ENCODE results near the gene CHRNB1. TPM values are rescaled to one million over a fixed set of nuclear protein-coding genes. Genes with fewer than 3 reads are reported as not detected.
A peak's percentile ranks its signal among the peaks of the same experiment; 100 is the strongest.
"Not testable (repeated sequence)": the region's sequence is repeated elsewhere in the genome, so short reads cannot be mapped to it uniquely, and the experiment has no call there.

The CHRNB1 gene
- total RNA-seq, 8 experiments from 2014 or later = 2.2 to 13.0 (median 8.0) TPM

DNA sequence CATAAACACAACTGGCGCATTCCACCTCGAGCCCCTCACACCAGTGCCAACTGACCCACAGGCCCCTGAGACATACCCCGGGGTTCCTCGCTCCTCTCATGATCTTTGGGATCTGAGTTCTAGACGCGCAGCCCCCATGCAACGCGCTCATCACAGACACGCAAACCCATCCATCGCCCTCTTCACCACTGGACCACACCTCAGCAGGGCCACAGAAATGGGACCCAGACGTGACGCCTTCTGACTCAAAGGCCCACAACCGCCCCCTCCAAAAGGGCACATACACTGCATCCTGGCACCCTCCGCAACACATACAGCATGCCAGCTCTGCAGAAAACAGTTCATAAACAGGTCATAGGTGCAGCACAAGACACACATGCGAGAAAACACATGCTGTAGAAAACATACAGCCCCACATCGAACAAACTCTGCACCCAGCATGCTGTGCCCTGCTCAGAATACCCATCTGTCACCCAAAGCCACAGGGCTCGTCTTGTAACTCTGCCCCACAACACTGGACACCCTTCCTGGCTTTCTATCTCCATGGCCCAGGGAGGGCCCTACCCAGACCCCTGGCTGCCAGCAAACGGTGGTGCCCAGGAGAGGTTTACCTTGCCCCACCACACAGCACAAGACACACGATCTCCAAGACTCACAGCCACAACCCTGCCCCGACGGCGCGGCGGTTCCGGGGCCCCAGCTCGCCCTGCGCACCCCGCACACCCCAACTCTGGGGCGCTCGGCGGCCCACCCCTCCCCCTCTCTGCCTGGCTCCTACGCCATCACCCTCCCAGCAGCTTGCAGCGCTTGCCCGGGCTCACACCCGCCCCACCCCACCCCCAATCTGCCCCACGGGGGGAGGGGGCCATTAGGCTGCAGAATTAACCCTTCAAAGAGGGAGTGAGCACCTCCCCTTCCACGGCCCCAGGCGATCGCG, 33.7 kb downstream of the CHRNB1 start:
- H3K27ac ChIP-seq = peak overlapping the region; percentile 93 to 96
- H3K4me1 ChIP-seq (replicated peaks in 1 of 2) = peaks cover 17 to 35% of the 10 kb centered on the region in 2 donors
- H3K4me3 ChIP-seq = peak overlapping the region; percentile 75 to 95 (median 91)
- in situ Hi-C loops (cut with MboI; ENCODE audit: low pct_unique_long_range_greater_than_20kb in 2 of 9, low sequenced_read_pairs in 9 of 9, unreplicated experiment in 9 of 9) = no loop called here
- 0 to 100% (median 25%) methylated on average over 1 to 7 of the region's 40 CpGs; no CpG with 5 or more reads in 1 of the 10 experiments for WGBS, 10 experiments
- peak; percentile 1 to 26 (median 12) for ATAC-seq (replicated peaks in 6 of 8)

DNA sequence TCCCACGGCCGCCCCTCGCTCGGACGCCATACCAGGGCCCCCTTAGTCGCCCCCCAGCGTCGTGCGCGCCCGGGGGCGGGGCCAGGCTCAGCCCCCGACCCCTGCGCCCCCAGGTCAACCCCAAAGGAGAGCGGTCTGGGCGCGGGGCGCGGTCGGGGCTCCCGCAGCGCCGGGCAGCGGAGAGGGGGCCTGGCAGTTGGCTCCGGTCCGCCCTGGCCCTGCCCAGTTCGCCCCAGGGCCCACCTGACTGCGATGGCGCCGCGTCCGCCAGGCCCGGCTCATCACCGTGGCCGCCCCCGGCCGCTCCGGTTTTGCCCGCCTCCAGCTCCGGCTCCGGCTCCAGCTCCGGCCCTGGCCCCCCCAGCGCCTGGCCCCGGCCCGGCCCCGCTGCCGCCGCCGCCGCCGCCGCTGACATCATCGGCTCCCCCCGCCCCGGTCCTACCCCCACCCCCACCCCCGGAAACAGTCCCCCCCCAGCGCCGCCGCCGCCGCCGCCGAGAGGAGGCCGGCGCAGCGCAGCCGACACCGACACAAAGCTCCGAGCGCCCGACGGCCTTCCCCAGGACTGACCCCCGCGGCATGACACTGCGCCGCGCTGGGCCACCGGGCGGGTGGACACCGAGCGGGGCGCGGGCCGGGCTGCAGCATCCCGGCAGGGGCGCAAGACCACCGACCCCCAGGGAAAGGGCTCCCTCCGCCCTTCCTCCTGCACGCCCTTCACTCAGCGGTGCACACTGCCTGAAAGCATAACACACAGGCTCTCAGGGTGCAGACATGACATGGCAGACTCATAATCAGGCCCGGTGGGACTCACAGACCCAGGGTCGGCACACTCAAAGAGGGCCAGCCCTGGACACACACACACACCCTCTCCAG, 34.6 kb downstream of the CHRNB1 start, which contains the start of gene ZBTB4:
Gene ZBTB4 (minus strand): TSS at position 419 of the 876 bp plus-strand sequence. CDS start 12,830 bp downstream, outside the sequence.
- 0 to 10% (median 7%) methylated on average over 1 to 3 of the region's 92 CpGs; no CpG with 5 or more reads in 7 of the 10 experiments for WGBS, 10 experiments
- H3K27ac ChIP-seq = peak within 1 kb of the TSS; percentile 93 to 96
- peaks cover 17 to 35% of the 10 kb centered on the region in 2 donors for H3K4me1 ChIP-seq (replicated peaks in 1 of 2)
- peak within 1 kb of the TSS; percentile 75 to 95 (median 91) for H3K4me3 ChIP-seq
- in situ Hi-C loops (cut with MboI; ENCODE audit: low pct_unique_long_range_greater_than_20kb in 2 of 9, low sequenced_read_pairs in 9 of 9, unreplicated experiment in 9 of 9) = no loop called here
- ATAC-seq (replicated peaks in 6 of 8) = peak; percentile 1 to 34 (median 23)

DNA sequence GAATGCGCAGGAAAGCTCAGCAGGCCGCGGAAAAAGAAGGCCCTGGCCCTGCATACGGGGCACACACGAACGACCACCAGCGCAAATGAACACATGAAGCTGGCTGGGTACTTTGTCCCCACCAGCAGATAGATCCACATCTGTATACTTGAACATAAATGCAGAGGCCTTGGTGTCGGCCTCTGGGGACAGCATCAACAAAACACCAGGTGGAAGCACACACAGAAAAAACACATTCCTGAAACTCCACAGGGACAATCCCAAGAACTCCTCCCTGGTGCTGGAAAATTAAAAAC, 35.2 kb downstream of the CHRNB1 start:
- no peak for ATAC-seq (replicated peaks in 6 of 8)
- in situ Hi-C loops (cut with MboI; ENCODE audit: low pct_unique_long_range_greater_than_20kb in 2 of 9, low sequenced_read_pairs in 9 of 9, unreplicated experiment in 9 of 9) = no loop called here
- peaks cover 17 to 35% of the 10 kb centered on the region in 2 donors for H3K4me1 ChIP-seq (replicated peaks in 1 of 2)
- 0 to 20% (median 0%) methylated on average over 1 to 3 of the region's 8 CpGs; no CpG with 5 or more reads in 7 of the 10 experiments for WGBS, 10 experiments
- H3K4me3 ChIP-seq = peak overlapping the region; percentile 75 to 95 (median 91)
- peak overlapping the region; percentile 93 to 96 for H3K27ac ChIP-seq

DNA sequence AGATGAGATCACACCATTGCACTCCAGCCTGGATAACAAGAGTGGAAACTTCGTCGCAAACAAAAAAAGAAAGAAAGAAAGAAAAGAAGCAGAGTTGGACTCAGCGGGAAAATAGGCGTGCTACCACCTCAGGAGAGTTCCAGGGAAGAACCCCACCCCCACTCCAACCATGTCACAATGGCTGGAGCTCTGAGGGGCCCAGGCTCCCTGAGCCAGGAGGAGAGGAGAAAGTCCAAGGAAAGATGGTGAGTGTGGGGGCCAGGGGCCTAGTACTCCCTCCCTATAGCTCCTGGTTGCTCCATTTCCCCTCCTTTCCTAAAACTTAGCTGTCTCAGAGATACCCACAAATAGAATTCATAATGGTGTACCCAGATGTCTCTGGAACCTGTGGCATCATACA, 36.4 kb downstream of the CHRNB1 start, which contains the start of gene SLC35G6:
Gene SLC35G6 (plus strand): TSS at position 172 of the 400 bp plus-strand sequence. CDS start 71 bp downstream, at position 243.
- peak within 1 kb of the TSS; percentile 93 to 96 for H3K27ac ChIP-seq
- in situ Hi-C loops (cut with MboI; ENCODE audit: low pct_unique_long_range_greater_than_20kb in 2 of 9, low sequenced_read_pairs in 9 of 9, unreplicated experiment in 9 of 9); ATAC-seq (replicated peaks in 6 of 8): not testable (repeated sequence)
- H3K4me3 ChIP-seq = peak within 1 kb of the TSS; percentile 75 to 95 (median 91)
- WGBS, 10 experiments = 66 to 100% (median 93%) methylated on average over 1 to 4 of the region's 4 CpGs; no CpG with 5 or more reads in 2 of the 10 experiments
- H3K4me1 ChIP-seq (replicated peaks in 1 of 2) = peaks cover 22 to 42% of the 10 kb centered on the region in 2 donors

DNA sequence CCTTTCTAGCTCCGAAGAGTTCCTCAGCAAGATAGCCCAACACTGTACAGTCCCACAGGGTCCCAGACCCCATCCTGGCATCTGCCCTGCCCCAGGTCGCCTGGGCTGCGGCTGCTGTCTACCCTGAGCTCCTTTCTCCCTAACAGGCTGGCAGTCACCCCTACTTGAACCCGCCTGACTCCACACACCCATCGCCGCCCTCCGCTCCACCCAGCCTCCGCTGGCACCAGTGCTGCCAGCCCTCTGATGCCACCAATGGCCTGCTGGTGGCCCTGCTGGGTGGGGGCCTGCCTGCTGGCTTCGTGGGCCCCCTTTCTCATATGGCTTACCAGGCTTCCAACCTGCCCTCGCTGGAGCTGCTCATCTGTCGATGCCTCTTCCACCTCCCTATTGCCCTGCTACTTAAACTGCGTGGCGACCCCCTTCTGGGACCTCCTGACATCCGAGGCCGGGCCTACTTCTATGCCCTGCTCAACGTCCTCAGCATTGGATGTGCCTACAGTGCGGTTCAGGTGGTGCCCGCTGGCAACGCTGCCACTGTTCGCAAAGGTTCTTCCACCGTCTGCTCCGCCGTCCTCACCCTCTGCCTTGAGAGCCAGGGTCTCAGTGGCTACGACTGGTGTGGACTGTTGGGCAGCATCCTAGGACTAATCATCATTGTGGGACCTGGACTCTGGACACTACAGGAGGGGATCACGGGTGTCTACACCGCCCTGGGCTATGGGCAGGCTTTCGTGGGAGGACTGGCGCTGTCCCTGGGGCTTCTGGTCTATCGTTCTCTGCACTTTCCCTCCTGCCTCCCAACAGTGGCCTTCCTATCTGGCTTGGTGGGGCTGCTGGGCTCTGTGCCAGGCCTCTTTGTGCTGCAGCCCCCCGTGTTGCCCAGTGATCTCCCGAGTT, 37.2 kb downstream of the CHRNB1 start:
- H3K4me1 ChIP-seq (replicated peaks in 1 of 2) = peaks cover 30 to 48% of the 10 kb centered on the region in 2 donors
- ATAC-seq (replicated peaks in 6 of 8); in situ Hi-C loops (cut with MboI; ENCODE audit: low pct_unique_long_range_greater_than_20kb in 2 of 9, low sequenced_read_pairs in 9 of 9, unreplicated experiment in 9 of 9); H3K4me3 ChIP-seq: not testable (repeated sequence)
- 93 to 100% (median 100%) methylated on average over 1 to 13 of the region's 31 CpGs; no CpG with 5 or more reads in 2 of the 10 experiments for WGBS, 10 experiments
- H3K27ac ChIP-seq = peak overlapping the region in 1 of 2 donors; percentile 54

DNA sequence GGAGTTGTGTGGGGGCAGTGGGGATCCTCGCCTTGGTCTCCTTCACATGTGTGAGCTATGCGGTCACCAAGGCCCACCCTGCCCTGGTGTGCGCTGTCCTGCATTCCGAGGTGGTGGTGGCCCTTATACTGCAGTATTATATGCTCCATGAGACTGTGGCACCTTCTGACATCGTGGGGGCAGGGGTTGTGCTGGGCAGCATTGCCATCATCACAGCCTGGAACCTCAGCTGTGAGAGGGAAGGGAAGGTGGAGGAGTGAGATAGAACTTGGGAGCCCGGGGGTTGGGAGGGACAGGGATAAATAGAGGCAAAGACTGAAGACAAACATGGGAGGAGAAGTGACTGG, 37.9 kb downstream of the CHRNB1 start:
- Histone ChIP-seq H3K4me1 (replicated peaks in 1 of 2) (peaks cover 28 to 46% of the 10 kb centered on the region in 2 donors), H3K4me3 (peak overlapping the region in 3 of 5 donors; percentile 50 to 82 (median 53)), H3K27ac (peak overlapping the region; percentile 100)
- 60 to 77% methylated on average over 2 to 4 of the region's 6 CpGs; no CpG with 5 or more reads in 8 of the 10 experiments for WGBS, 10 experiments
- ATAC-seq (replicated peaks in 6 of 8); in situ Hi-C loops (cut with MboI; ENCODE audit: low pct_unique_long_range_greater_than_20kb in 2 of 9, low sequenced_read_pairs in 9 of 9, unreplicated experiment in 9 of 9): not testable (repeated sequence)

DNA sequence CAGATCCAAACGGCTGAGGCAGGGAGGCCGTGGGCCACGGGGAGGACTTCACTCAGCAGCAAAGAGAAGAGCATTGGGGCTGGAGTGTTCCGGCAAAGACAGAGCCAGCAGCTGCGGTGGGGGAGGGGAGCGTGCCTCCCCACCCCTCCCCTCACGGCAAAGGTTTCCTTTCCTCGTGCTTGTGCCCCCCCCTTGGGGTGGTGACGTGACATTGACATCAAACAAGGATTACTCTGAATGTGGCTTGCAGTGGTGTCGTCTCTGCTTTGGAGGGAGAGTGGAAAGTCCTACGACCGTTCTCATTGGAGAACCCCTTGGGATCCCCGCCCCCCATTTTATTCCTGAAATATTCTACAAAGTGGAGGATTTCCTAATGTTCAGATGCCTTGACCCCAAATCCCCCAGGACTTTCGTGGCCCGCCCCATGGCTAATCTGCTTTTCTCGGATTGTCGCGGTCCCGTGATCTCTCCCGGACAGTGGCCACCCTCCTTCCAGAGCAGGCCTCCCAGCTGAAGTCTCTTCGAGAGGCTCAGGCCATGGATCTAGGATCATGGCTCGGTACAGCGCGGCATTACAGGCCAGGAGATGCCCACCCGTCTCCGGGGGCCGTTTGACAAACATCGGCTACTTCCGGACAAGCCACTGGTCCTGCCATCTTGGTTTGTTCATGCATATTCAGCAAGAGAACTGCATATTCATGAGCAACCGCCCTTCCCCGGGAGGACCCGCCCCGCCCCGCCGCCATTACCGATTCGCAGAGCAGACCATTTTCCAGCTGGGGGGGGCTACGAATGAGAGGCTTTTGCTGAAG, 38.6 kb downstream of the CHRNB1 start:
- H3K4me3 ChIP-seq = peak overlapping the region; percentile 50 to 83 (median 53)
- 0 to 8% (median 0%) methylated on average over 1 to 11 of the region's 38 CpGs; no CpG with 5 or more reads in 4 of the 10 experiments for WGBS, 10 experiments
- H3K4me1 ChIP-seq (replicated peaks in 1 of 2) = peaks cover 28 to 38% of the 10 kb centered on the region in 2 donors
- in situ Hi-C loops (cut with MboI; ENCODE audit: low pct_unique_long_range_greater_than_20kb in 2 of 9, low sequenced_read_pairs in 9 of 9, unreplicated experiment in 9 of 9) = no loop called here
- peak; percentile 43 to 68 (median 59) for ATAC-seq (replicated peaks in 6 of 8)
- peak overlapping the region; percentile 100 for H3K27ac ChIP-seq

DNA sequence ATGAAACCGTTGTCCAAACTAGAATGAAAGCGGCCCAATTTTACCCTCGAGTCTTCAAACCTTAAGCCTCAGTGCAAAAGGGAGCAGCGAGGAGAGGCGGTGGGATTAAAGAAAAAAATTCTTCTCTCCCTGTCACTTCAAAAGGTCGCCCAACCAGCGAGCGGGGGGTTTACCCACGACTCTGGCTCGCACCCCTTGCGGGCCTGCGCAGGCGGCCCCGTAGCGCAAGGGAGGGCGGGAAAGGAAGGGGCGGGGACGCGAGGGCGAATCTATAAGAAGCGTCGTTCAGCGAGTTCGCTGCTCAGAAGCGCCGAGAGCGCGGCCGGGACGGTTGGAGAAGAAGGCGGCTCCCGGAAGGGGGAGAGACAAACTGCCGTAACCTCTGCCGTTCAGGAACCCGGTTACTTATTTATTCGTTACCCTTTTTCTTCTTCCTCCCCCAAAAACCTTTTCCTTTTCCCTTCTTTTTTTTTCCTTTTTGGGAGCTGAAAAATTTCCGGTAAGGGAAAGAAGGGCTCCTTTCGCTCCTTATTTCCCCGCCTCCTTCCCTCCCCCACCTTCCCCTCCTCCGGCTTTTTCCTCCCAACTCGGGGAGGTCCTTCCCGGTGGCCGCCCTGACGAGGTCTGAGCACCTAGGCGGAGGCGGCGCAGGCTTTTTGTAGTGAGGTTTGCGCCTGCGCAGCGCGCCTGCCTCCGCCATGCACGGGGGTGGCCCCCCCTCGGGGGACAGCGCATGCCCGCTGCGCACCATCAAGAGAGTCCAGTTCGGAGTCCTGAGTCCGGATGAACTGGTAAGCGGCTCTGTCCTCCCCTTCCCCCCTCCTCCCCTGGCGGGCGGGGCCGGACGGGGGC, 39.4 kb downstream of the CHRNB1 start, which contains the start of gene POLR2A:
Gene POLR2A (plus strand): TSS at position 300 of the 852 bp plus-strand sequence.
- H3K4me1 ChIP-seq (replicated peaks in 1 of 2) = peaks cover 30 to 38% of the 10 kb centered on the region in 2 donors
- in situ Hi-C loops (cut with MboI; ENCODE audit: low pct_unique_long_range_greater_than_20kb in 2 of 9, low sequenced_read_pairs in 9 of 9, unreplicated experiment in 9 of 9) = no loop called here
- WGBS, 10 experiments = 0% methylated on average over 3 to 16 of the region's 64 CpGs; no CpG with 5 or more reads in 6 of the 10 experiments
- H3K27ac ChIP-seq = peak within 1 kb of the TSS; percentile 100
- peak; percentile 47 to 69 (median 58) for ATAC-seq (replicated peaks in 6 of 8)
- peak within 1 kb of the TSS; percentile 50 to 83 (median 53) for H3K4me3 ChIP-seq

DNA sequence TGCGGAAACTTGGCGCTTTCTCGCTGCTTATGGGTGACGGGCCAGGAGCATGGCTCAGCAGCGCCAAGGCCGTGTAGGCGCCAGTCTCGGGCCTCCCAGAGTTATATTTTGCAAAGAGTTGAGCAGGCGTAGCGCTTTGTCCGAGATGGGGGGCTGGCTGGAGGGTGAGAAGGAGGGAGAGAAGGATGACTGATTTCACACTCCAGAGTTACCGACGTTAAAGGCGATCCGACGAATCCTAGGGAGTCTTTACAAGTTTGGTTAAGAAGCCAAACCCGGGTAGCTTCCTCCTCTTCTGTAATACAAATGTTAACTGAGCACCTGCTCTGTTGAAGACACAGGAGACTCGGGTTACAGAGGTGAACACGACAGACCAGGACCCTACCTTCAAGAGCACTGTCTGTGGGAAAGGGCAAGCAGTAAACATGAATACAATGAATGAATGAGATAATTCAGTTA, 40.1 kb downstream of the CHRNB1 start:
- H3K4me3 ChIP-seq = peak overlapping the region; percentile 50 to 83 (median 53)
- peak overlapping the region in 1 of 2 donors; percentile 100 for H3K27ac ChIP-seq
- peak in 1 of 8 experiments; percentile 0 for ATAC-seq (replicated peaks in 6 of 8)
- 0 to 3% (median 0%) methylated on average over 1 to 10 of the region's 19 CpGs; no CpG with 5 or more reads in 3 of the 10 experiments for WGBS, 10 experiments
- peaks cover 30 to 37% of the 10 kb centered on the region in 2 donors for H3K4me1 ChIP-seq (replicated peaks in 1 of 2)
- in situ Hi-C loops (cut with MboI; ENCODE audit: low pct_unique_long_range_greater_than_20kb in 2 of 9, low sequenced_read_pairs in 9 of 9, unreplicated experiment in 9 of 9) = no loop called here

DNA sequence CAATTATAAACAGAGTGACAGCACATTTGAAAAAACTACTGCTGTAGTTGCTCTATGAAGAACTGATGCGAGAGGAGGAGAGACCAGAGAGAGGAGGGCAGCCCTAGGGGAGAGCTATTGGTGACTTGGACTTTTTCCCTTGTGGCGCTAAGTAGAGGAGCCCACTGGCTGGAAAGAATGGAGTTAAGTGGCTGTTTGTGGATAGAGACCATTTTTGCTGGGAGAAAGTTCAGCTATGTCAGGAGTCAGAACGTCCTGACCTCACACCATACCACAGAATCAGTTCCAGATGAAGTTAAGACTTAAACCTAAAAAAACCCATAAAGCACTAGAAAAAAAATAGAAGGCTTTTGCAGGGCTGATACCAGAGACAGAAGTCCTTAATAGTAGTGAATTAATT, 41.3 kb downstream of the CHRNB1 start:
- 0 to 80% (median 33%) methylated on average over 1 to 3 of the region's 3 CpGs; no CpG with 5 or more reads in 2 of the 10 experiments for WGBS, 10 experiments
- Histone ChIP-seq H3K27ac (no peak overlapping the region), H3K4me1 (replicated peaks in 1 of 2) (peaks cover 21 to 27% of the 10 kb centered on the region in 2 donors), H3K4me3 (peak overlapping the region; percentile 50 to 83 (median 53))
- ATAC-seq (replicated peaks in 6 of 8) = no peak
- in situ Hi-C loops (cut with MboI; ENCODE audit: low pct_unique_long_range_greater_than_20kb in 2 of 9, low sequenced_read_pairs in 9 of 9, unreplicated experiment in 9 of 9) = no loop called here
